WTC11 (cell line): ENCODE data around the gene STAB1. TPM values are rescaled to one million over a fixed set of nuclear protein-coding genes. Genes with fewer than 3 reads are reported as not detected.

Experiments used
- CREB1 ChIP-seq: sonication (generic); formaldehyde crosslinking; IDR thresholded peaks from 2 replicates; pipeline ENCODE4 v1.8.0; 2023; ENCODE audit warnings: mild to moderate bottlenecking, missing genetic modification reagents
- FOXK1 ChIP-seq: sonication (generic); formaldehyde crosslinking; IDR thresholded peaks from 2 replicates; pipeline ENCODE4 v1.8.0; 2022; ENCODE audit warnings: mild to moderate bottlenecking, moderate library complexity, missing genetic modification reagents
- GRHL2 ChIP-seq: fragments of 250-450 bp; sonication (Bioruptor Pico); IDR thresholded peaks from 2 replicates; pipeline ENCODE4 v1.8.0; 2022; ENCODE audit warnings: mild to moderate bottlenecking, moderate library complexity; ENCODE audit not compliant: insufficient replicate concordance, severe bottlenecking
- JAZF1 ChIP-seq: fragments of 250-450 bp; sonication (Bioruptor Pico); IDR thresholded peaks from 2 replicates; pipeline ENCODE4 v1.9.0; 2021; ENCODE audit warnings: moderate library complexity, mild to moderate bottlenecking, inconsistent platforms
- MXD4 ChIP-seq: fragments of 250-450 bp; sonication (Bioruptor Pico); IDR thresholded peaks from 2 replicates; pipeline ENCODE4 v1.8.0; 2021; ENCODE audit warnings: mild to moderate bottlenecking, moderate library complexity, borderline replicate concordance
- NFATC4 ChIP-seq: fragments of 250-450 bp; sonication (Bioruptor Pico); IDR thresholded peaks from 2 replicates; pipeline ENCODE4 v1.9.0; 2021; ENCODE audit warnings: mild to moderate bottlenecking
- NFYB ChIP-seq: sonication (generic); formaldehyde crosslinking; conservative IDR thresholded peaks from 2 replicates; pipeline ENCODE4 v1.8.0; 2022; ENCODE audit warnings: low read depth, missing genetic modification reagents
- NR1H2 ChIP-seq: sonication (generic); formaldehyde crosslinking; IDR thresholded peaks from 2 replicates; pipeline ENCODE4 v1.9.0; 2021; ENCODE audit warnings: mild to moderate bottlenecking, moderate library complexity, missing genetic modification reagents
- SMAD4 ChIP-seq: sonication (generic); formaldehyde crosslinking; IDR thresholded peaks from 2 replicates; pipeline ENCODE4 v1.8.0; 2022; ENCODE audit warnings: mild to moderate bottlenecking, missing genetic modification reagents
- SOX15 ChIP-seq: fragments of 250-450 bp; sonication (Bioruptor Pico); IDR thresholded peaks from 2 replicates; pipeline ENCODE4 v1.9.0; 2021; ENCODE audit warnings: mild to moderate bottlenecking
- TEAD4 ChIP-seq: sonication (generic); formaldehyde crosslinking; IDR thresholded peaks from 2 replicates; pipeline ENCODE4 v1.8.0; 2022; ENCODE audit warnings: mild to moderate bottlenecking, missing genetic modification reagents
- TP53 ChIP-seq: sonication (generic); formaldehyde crosslinking; IDR thresholded peaks from 2 replicates; pipeline ENCODE4 v1.8.1; 2023; ENCODE audit warnings: mild to moderate bottlenecking, missing genetic modification reagents
- ZNF121 ChIP-seq: sonication (generic); formaldehyde crosslinking; IDR thresholded peaks from 2 replicates; pipeline ENCODE4 v1.8.0; 2023; ENCODE audit warnings: missing genetic modification reagents
- total RNA-seq: library from RNA; stranded (reverse); gene quantifications from 3 replicates; pipeline ENCODE4 v1.2.3, GENCODE V29; 2021
- TF ChIP-seq, protein P1 (sequence below): fragments of 250-450 bp; sonication (Bioruptor Pico); IDR thresholded peaks from 2 replicates; pipeline ENCODE4 v1.8.0; 2021; ENCODE audit warnings: mild to moderate bottlenecking
- TF ChIP-seq, protein P2 (sequence below): fragments of 250-450 bp; sonication (Bioruptor Pico); IDR thresholded peaks from 2 replicates; pipeline ENCODE4 v1.9.0; 2021; ENCODE audit warnings: mild to moderate bottlenecking, borderline replicate concordance
- TF ChIP-seq, protein P3 (sequence below): sonication (generic); formaldehyde crosslinking; IDR thresholded peaks from 2 replicates; pipeline ENCODE4 v1.8.0; 2023; ENCODE audit warnings: mild to moderate bottlenecking, missing genetic modification reagents
- TF ChIP-seq, protein P4 (sequence below): sonication (generic); formaldehyde crosslinking; conservative IDR thresholded peaks from 2 replicates; pipeline ENCODE4 v1.8.1; 2022; ENCODE audit warnings: mild to moderate bottlenecking, missing genetic modification reagents
- TF ChIP-seq, protein P5 (sequence below): sonication (generic); formaldehyde crosslinking; IDR thresholded peaks from 2 replicates; pipeline ENCODE4 v1.8.1; 2023; ENCODE audit warnings: mild to moderate bottlenecking, missing genetic modification reagents
- TF ChIP-seq, protein P6 (sequence below): fragments of 250-450 bp; sonication (Bioruptor Pico); IDR thresholded peaks from 2 replicates; pipeline ENCODE4 v1.9.0; 2021; ENCODE audit warnings: mild to moderate bottlenecking
- TF ChIP-seq, protein P7 (sequence below): sonication (generic); formaldehyde crosslinking; IDR thresholded peaks from 2 replicates; pipeline ENCODE4 v1.8.0; 2022; ENCODE audit warnings: mild to moderate bottlenecking, missing genetic modification reagents
- TF ChIP-seq, protein P8 (sequence below): fragments of 250-450 bp; sonication (Bioruptor Pico); IDR thresholded peaks from 2 replicates; pipeline ENCODE4 v1.9.0; 2021; ENCODE audit warnings: moderate library complexity, mild to moderate bottlenecking, inconsistent platforms, borderline replicate concordance
- TF ChIP-seq, protein P9 (sequence below): sonication (generic); formaldehyde crosslinking; IDR thresholded peaks from 2 replicates; pipeline ENCODE4 v1.8.0; 2023; ENCODE audit warnings: missing genetic modification reagents
- TF ChIP-seq, protein P10 (sequence below): fragments of 250-450 bp; sonication (Bioruptor Pico); IDR thresholded peaks from 2 replicates; pipeline ENCODE4 v2.1.2; 2022; ENCODE audit warnings: mild to moderate bottlenecking, moderate library complexity

STAB1 gene
- total RNA-seq, 1 experiment from 2014 or later: 1.9 TPM

DNA sequence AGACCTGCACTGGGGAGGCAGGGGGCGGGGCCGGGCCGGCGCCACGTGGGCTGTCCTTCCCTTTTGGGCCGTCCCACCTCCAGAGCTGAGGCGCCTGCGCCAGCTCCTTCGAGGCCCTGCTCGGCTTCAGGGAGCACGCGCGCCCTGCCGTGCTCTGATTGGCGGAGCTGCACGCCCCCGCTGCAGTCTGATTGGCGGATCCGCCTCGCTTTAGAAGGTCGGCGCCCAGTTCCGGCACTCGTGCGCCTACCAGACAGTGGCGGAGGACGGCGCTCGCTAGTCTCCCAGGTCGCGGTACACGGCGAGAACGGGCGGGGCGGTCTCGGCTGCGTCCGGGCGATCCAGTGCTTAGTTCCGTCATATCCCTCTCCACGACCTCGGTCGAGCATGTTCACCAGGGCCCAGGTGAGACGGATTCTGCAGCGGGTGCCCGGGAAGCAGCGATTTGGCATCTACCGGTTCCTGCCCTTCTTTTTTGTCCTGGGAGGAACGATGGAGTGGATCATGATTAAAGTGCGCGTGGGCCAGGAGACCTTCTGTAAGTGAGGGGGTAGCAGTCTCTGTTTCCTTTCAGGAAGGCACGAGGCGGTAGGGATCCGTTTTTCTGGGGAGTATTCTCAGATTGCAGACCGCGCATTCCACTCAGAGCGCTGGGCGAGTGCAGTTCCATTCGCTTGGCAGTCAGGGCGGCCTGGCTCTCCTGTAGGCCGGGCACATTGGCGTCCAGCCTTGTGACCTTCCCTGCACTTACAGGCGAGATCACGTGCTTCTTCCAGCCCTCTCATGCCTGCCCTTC, 41.4 kb downstream of the STAB1 start, which contains the start of gene UQCC5 (continued):
- TF ChIP-seq, protein P1, sequence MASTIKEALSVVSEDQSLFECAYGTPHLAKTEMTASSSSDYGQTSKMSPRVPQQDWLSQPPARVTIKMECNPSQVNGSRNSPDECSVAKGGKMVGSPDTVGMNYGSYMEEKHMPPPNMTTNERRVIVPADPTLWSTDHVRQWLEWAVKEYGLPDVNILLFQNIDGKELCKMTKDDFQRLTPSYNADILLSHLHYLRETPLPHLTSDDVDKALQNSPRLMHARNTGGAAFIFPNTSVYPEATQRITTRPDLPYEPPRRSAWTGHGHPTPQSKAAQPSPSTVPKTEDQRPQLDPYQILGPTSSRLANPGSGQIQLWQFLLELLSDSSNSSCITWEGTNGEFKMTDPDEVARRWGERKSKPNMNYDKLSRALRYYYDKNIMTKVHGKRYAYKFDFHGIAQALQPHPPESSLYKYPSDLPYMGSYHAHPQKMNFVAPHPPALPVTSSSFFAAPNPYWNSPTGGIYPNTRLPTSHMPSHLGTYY (CRISPR knock-in tag): no peak
- TF ChIP-seq, protein P2, sequence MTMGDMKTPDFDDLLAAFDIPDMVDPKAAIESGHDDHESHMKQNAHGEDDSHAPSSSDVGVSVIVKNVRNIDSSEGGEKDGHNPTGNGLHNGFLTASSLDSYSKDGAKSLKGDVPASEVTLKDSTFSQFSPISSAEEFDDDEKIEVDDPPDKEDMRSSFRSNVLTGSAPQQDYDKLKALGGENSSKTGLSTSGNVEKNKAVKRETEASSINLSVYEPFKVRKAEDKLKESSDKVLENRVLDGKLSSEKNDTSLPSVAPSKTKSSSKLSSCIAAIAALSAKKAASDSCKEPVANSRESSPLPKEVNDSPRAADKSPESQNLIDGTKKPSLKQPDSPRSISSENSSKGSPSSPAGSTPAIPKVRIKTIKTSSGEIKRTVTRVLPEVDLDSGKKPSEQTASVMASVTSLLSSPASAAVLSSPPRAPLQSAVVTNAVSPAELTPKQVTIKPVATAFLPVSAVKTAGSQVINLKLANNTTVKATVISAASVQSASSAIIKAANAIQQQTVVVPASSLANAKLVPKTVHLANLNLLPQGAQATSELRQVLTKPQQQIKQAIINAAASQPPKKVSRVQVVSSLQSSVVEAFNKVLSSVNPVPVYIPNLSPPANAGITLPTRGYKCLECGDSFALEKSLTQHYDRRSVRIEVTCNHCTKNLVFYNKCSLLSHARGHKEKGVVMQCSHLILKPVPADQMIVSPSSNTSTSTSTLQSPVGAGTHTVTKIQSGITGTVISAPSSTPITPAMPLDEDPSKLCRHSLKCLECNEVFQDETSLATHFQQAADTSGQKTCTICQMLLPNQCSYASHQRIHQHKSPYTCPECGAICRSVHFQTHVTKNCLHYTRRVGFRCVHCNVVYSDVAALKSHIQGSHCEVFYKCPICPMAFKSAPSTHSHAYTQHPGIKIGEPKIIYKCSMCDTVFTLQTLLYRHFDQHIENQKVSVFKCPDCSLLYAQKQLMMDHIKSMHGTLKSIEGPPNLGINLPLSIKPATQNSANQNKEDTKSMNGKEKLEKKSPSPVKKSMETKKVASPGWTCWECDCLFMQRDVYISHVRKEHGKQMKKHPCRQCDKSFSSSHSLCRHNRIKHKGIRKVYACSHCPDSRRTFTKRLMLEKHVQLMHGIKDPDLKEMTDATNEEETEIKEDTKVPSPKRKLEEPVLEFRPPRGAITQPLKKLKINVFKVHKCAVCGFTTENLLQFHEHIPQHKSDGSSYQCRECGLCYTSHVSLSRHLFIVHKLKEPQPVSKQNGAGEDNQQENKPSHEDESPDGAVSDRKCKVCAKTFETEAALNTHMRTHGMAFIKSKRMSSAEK (CRISPR knock-in tag): no peak
- TF ChIP-seq GRHL2: no peak
- TF ChIP-seq, protein P3, sequence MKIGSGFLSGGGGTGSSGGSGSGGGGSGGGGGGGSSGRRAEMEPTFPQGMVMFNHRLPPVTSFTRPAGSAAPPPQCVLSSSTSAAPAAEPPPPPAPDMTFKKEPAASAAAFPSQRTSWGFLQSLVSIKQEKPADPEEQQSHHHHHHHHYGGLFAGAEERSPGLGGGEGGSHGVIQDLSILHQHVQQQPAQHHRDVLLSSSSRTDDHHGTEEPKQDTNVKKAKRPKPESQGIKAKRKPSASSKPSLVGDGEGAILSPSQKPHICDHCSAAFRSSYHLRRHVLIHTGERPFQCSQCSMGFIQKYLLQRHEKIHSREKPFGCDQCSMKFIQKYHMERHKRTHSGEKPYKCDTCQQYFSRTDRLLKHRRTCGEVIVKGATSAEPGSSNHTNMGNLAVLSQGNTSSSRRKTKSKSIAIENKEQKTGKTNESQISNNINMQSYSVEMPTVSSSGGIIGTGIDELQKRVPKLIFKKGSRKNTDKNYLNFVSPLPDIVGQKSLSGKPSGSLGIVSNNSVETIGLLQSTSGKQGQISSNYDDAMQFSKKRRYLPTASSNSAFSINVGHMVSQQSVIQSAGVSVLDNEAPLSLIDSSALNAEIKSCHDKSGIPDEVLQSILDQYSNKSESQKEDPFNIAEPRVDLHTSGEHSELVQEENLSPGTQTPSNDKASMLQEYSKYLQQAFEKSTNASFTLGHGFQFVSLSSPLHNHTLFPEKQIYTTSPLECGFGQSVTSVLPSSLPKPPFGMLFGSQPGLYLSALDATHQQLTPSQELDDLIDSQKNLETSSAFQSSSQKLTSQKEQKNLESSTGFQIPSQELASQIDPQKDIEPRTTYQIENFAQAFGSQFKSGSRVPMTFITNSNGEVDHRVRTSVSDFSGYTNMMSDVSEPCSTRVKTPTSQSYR (CRISPR knock-in tag): peak; percentile 75; the same call in 1 of the 2 replicates
- no peak for TF ChIP-seq NR1H2 (CRISPR knock-in tag)
- TF ChIP-seq, protein P4, sequence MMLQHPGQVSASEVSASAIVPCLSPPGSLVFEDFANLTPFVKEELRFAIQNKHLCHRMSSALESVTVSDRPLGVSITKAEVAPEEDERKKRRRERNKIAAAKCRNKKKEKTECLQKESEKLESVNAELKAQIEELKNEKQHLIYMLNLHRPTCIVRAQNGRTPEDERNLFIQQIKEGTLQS (CRISPR knock-in tag): no peak
- peak; percentile 94 for TF ChIP-seq TP53 (CRISPR knock-in tag)
- TF ChIP-seq, protein P5, sequence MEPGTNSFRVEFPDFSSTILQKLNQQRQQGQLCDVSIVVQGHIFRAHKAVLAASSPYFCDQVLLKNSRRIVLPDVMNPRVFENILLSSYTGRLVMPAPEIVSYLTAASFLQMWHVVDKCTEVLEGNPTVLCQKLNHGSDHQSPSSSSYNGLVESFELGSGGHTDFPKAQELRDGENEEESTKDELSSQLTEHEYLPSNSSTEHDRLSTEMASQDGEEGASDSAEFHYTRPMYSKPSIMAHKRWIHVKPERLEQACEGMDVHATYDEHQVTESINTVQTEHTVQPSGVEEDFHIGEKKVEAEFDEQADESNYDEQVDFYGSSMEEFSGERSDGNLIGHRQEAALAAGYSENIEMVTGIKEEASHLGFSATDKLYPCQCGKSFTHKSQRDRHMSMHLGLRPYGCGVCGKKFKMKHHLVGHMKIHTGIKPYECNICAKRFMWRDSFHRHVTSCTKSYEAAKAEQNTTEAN (CRISPR knock-in tag): peak; percentile 76; the same call in 1 of the 2 replicates
- peak; percentile 98 for TF ChIP-seq NFYB (CRISPR knock-in tag)
- TF ChIP-seq, protein P6, sequence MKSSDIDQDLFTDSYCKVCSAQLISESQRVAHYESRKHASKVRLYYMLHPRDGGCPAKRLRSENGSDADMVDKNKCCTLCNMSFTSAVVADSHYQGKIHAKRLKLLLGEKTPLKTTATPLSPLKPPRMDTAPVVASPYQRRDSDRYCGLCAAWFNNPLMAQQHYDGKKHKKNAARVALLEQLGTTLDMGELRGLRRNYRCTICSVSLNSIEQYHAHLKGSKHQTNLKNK (CRISPR knock-in tag): 0 out of 2 replicates have a peak, but pooled peaks have one; percentile 10
- TF ChIP-seq FOXK1 (CRISPR knock-in tag): peak; percentile 93
- TF ChIP-seq, protein P7, sequence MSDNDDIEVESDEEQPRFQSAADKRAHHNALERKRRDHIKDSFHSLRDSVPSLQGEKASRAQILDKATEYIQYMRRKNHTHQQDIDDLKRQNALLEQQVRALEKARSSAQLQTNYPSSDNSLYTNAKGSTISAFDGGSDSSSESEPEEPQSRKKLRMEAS: peak; percentile 97
- no peak for TF ChIP-seq SOX15 (CRISPR knock-in tag)
- TF ChIP-seq, protein P8, sequence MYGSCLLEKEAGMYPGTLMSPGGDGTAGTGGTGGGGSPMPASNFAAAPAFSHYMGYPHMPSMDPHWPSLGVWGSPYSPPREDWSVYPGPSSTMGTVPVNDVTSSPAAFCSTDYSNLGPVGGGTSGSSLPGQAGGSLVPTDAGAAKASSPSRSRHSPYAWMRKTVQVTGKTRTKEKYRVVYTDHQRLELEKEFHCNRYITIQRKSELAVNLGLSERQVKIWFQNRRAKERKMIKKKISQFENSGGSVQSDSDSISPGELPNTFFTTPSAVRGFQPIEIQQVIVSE (CRISPR knock-in tag): no peak
- TF ChIP-seq NFATC4: no peak
- TF ChIP-seq, protein P9, sequence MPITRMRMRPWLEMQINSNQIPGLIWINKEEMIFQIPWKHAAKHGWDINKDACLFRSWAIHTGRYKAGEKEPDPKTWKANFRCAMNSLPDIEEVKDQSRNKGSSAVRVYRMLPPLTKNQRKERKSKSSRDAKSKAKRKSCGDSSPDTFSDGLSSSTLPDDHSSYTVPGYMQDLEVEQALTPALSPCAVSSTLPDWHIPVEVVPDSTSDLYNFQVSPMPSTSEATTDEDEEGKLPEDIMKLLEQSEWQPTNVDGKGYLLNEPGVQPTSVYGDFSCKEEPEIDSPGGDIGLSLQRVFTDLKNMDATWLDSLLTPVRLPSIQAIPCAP (CRISPR knock-in tag): peak; percentile 91; the same call in 1 of the 2 replicates
- TF ChIP-seq, protein P10, sequence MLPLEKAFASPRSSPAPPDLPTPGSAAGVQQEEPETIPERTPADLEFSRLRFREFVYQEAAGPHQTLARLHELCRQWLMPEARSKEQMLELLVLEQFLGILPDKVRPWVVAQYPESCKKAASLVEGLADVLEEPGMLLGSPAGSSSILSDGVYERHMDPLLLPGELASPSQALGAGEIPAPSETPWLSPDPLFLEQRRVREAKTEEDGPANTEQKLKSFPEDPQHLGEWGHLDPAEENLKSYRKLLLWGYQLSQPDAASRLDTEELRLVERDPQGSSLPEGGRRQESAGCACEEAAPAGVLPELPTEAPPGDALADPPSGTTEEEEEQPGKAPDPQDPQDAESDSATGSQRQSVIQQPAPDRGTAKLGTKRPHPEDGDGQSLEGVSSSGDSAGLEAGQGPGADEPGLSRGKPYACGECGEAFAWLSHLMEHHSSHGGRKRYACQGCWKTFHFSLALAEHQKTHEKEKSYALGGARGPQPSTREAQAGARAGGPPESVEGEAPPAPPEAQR (CRISPR knock-in tag): 0 out of 2 replicates have a peak, but pooled peaks have one; percentile 43
- TF ChIP-seq JAZF1 (CRISPR knock-in tag): no peak
- peak; percentile 90 for TF ChIP-seq CREB1 (CRISPR knock-in tag)
- 0 out of 2 replicates have a peak, but pooled peaks have one; percentile 45 for TF ChIP-seq TEAD4
- TF ChIP-seq MXD4 (CRISPR knock-in tag): no peak
- TF ChIP-seq SMAD4 (CRISPR knock-in tag): no peak
- 0 out of 2 replicates have a peak, but pooled peaks have one; percentile 1 for TF ChIP-seq ZNF121
